IPS-NIHi7 (cell line): ENCODE results near the gene APRT.
"Not testable (repeated sequence)": the region's sequence is repeated elsewhere in the genome, so short reads cannot be mapped to it uniquely, and the experiment has no call there.

Experiments used
- DNase-seq: peaks from one replicate; pipeline ENCODE4 v3.0.0; 2012; ENCODE audit warnings: mixed read lengths; ENCODE audit errors: extremely low spot score

APRT gene

DNA sequence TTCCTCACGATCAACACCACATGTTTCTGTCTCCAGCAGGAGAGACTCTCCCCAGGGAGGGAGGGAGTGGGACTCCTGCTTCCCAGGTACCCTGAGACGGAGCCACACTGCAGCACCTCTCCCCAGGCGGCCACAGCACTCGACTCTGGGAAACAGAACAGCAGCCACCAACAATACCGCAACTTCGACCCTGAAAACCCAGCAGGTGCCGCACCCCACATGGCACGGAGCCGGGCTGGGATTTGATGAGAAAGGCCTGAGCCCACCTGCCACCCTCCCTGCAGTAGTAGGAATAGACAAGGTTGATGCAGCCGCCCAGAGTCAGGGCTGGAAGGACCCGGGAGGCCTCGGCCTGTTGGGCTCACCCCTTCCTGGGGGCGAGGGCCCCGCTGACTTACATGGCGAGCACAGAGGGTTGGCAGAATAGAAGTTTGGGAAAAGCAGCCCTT lies 30.6 kb upstream of the APRT start:
- no peak for DNase-seq

DNA sequence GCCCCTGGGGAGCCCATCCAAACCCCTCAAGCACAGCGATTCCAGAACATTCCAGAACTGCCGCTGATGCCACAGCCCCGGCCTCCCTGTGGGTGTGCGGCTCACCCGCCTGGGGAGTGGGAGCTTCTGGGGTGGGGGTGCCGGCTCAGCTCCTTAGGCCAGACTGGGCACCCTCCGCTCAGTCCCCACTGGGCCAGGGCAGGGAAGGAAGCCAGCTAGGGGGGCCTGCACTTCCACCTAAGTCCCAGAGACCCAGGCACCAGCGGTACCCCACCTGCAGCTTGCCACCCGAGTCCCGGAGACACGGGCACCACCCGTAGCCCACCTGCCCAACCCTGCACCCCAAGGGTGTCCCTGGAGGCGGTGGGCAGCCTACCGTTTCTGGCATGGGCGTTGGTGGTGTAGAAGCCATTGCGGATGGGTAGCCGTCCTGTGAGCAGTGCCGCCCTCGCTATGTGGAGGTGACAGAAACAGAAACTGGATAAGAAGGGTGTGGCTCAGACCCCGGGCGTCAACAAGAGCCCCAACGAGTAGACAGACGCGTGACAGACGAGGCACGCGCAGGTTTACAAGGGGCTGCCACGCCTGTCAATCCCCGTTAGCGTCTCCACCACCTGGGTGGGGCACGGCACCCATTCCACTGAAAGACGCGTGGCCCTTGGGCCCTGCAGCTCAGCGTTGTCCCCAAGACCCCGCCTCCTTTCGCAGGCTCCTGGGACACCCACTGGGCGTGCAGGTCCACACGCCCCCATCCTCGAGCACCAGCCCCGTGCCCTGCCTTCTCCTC lies 30.0 kb upstream of the APRT start:
- no peak for DNase-seq

DNA sequence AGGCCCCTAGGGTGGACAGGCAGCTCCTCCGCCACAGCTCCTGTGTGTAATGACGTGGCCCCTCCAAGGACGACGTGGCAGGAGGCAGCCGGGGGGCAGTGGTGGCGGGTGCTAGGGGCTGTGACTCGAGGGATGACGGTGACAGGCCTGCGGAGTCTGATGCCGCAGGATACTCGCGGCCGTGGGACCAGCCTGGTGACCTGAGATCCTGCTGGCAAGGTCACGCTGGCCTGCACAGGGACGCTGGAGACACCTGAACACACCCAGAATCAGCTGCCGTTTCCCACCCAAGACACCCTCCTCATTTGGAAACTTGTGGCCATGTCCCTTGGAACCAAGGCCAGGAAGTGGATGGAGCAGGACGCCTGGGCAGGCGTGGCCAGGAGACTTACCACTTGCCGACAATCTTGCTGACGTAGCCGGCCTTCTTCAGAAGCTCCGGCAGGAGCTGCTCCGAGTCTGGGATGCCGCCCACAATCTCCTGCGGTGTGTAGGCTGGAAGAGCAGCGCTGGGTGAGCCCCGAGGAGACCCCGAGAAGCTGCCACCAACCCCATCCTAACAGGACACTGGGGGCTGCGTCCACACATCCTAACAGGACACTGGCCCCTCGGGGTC lies 29.0 kb upstream of the APRT start:
- DNase-seq: no peak

DNA sequence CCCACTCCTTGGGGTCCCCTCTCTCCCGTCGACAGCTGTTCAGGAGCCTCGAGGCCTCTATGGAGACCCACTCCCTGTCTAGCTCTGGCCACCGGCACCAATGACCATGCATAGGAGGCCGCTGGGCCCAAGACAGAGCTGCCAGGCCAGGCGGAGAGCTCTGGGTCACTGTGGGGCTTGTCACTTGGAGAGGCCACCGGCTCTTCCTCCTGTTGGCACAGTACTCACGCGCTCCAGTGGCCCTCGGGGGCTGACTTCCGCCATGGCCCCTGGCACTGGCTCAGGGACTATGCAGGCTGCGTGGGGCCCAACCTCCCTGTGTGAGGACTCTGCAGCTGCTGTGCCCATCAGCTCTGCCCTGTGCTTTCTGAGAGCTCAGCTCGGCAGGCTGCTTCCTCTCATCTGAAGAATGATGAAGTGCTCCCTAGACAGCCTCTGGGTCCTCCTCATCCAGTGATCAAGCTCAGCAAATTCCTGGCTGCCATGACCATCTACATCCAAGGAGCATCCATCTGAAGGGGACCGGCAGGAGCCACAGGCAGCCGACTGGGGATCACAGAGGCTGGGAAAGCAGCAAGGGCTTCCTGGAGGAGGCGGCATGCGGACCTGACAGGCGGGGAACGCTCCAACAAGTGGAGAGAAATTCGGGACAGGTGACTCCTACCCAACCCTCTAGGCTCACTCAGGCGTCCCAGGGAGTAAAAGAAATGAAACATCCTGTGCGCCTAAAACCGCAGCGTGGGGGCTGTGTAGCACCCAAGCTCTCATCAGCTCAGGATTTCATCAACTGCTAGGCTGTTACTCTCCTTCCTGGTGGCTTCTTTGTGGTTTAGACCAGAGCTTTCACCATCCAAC lies 28.2 kb upstream of the APRT start:
- DNase-seq: no peak

DNA sequence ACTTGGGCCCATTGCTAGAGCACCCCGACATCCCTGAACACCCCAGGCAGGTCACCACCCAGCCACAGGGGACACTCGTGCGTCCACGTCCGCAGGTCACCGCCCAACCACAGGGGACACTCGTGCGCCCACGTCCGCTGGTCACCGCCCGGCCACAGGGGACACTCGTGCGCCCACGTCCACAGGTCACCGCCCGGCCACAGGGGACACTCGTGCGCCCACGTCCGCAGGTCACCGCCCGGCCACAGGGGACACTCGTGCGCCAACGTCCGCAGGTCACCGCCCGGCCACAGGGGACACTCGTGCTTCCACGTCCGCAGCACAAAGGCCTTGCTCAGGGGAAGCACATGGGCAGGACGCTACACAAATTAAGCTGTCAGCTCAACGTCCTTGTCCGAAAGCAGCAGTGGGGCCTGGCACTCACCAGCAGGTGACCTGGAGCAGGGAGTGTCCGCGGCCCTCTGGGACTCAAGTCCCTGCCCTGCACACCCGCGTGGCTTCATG lies 27.4 kb upstream of the APRT start:
- DNase-seq: no peak

DNA sequence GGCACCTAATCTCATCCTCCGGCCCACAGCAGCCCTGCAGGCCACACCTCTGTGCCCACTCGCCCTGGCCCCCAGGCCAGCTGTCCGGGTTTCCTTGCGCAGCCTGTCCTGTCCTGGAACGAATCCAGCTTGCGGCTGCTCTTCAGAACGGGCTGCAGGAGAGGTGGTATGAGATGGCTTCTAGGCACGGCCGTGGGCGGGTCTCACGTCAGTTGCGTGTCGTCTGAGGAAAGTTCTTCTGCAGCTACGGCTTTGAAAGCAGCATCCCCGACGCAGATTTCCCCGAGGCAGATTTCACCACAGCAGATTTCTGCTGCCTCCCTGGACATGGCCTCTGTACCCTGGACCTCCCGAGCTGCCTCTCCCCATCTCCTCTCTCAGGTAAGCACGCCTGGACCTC lies 26.8 kb upstream of the APRT start:
- DNase-seq: no peak

DNA sequence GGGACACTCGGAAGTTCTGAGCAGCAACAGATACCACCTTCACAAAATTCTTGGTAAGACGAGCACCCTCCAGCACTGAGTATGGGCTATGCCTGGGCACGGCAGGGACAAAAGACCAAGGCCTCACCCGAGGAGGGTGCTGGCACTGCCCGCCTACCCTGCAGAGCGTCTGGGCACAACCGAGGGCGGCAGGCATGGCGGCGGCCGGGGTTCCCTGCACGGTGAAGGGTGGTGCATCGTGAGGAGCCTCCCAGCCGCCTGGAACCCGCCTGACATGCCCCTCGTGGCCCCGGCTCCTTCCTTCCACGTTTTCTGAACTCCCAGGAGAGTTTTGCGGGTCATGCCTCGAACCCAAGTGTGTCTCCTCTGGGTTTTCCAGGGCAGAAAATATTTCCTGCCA lies 26.1 kb upstream of the APRT start:
- DNase-seq: no peak

DNA sequence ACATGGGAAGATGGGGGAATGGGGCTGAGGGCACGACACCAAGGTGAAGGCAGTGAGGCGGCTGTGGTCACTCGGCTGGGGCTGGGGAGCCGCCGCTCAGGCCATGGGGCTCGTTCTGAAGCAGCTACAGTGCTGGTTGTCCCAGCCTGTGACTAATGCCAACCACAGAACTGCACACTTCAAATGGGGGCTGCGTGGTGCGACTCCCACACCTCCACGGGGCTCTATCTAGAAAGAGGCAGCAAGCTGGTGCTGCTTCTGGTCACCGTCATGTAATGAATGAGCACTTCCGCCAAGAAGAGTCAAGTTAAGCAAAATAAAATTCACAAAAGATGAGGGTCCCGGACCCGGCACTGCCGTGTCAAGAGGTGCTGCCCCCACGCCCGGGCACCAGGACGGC lies 25.1 kb upstream of the APRT start:
- no peak for DNase-seq

DNA sequence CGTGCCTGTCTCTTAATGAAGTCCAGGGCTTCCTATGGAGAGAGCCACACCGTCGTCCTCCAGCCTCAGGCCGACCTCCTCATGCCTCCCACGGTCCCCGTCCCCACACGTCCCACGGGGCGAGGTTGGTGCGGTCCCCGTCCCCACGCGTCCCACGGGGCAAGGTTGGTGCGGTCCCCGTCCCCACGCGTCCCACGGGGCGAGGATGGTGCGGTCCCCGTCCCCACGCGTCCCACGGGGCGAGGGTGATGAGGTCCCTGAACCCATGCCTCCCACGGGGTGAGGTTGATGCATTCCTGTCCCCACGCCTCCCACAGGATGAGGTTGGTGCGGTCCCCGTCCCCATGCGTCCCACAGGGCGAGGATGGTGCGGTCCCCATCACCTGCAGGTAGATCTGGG lies 24.1 kb upstream of the APRT start:
- DNase-seq: no peak

DNA sequence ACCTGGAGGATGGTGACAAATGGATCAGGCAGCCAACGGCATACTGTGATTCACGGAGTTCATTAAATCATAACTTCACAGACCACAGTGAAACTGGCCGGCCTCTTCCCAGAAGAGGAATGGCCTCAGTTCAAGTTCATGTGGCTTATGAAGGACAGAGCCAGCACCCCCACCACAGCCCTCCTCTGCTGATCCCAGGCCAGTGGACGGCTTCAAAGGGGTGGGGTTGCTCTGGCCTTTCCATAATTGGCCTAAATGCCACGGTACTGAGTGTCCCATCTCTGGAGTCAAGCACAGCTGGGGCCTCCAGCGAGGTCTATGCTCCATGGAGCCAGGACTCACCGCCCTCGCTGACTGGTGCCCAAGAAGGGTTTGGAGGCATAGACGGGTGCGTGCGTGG lies 23.7 kb upstream of the APRT start:
- DNase-seq: no peak

DNA sequence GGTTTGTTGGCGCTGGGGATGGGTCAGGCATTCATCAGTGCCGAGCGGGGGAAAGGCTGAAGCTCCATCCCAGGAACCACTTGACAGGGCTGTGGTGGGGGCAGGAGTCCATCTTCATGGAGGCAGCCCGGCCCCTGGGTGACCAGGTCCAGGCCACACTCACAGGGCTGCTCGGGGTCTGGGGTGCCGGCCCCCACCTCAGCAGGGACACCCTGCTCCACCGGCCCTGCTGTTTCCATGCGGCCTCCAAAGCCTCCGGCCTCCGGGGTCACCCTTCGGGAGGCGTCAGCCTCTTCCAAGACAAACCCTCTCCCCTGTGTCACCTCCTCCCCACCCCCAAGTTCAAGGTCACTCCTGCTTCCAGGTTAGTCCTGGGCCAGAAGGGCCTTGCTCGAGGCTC lies 22.9 kb upstream of the APRT start:
- no peak for DNase-seq

DNA sequence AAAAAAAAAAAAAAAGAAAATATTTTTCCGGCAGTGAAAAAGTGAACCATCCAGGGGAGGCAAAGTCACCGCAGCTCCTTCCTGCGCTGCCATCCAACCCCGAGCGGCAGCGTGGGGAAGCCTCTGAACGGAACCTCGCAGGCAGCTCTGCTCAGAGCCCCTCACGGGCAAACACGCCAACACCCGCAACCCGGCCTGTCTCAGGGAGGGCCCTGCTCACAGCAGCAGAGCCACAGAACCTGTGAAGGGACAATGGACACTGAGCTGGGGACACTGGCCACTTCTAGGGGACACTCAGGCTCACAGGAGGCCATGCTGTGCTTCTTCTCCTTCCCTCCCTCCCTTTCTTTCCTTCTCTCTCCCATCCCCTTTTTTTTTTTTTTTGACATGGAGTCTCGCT lies 21.4 kb upstream of the APRT start:
- no peak for DNase-seq

DNA sequence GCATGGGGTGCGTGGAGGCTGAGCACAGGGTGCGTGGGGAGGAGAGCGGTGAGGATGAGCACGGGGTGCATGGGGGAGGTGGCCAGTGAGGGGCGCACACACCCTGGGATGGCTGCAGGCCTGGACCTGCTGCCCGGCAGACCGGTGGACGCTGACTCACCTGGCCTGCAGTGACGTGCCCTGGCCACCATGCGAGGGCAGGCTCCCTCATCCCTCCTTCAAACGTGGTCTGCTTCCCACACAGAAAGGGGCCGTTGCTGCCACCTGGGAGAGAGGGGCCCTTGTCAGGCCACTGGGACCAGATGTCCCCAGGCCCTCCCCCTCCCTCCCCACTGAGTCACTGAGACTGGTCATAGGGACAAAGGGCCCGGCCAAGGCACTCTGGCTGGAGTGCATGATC lies 20.1 kb upstream of the APRT start:
- peak; percentile 33 for DNase-seq

DNA sequence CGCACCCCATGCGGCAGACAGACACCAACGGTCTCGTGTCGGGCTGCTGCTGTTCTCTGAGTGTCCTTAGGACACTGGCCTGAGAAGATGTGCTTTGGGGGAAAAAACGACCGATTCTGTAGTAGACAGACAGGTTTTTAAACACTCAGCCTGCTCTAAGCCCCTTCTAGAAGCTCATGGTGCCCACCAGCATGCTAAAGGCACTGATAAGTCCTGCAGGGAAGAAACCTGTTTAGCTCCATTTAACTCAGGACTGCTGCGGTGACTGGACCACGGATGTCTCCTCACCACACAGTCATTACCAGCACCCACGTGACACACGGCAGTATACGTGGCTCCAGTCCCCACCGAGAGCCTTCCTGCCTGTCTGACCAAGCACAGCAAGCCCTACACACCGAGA lies 19.1 kb upstream of the APRT start:
- no peak for DNase-seq

DNA sequence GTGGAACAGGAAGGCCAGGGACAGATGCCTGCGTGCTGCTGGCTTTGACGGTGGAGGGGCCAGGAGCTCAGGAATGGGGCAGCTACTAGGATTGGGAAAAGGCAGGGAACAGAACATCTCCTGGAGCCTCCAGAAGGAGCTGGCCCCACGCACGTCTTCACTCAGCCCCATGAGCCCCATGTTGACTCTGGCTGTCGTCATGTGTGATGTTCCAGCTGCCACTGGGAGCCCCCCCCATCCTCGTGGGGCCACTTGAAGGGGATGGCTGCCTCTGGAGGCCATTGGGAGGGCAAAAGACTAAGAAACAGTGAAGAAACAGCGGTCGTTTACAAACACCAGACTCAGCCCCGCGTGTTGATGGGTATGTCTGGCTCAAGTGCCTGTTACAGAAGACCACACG lies 18.5 kb upstream of the APRT start:
- no peak for DNase-seq

DNA sequence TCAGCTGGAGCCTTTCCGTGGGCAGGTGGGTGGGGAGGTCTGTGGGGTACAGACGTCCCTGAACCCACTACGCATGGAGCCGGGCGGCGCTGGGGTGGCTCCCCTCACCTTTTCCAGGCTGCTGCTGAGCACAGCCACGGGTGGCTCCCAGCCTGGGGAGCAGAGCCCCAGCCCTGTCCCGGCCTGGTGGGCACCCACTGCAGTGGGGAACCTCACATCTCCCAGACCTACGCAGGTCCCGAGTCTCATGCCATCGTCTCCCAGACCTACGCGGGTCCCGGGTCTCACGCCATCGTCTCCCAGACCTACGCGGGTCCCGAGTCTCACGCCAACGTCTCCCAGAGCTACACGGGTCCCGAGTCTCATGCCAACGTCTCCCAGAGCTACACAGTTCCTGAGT lies 17.0 kb upstream of the APRT start:
- DNase-seq: no peak

DNA sequence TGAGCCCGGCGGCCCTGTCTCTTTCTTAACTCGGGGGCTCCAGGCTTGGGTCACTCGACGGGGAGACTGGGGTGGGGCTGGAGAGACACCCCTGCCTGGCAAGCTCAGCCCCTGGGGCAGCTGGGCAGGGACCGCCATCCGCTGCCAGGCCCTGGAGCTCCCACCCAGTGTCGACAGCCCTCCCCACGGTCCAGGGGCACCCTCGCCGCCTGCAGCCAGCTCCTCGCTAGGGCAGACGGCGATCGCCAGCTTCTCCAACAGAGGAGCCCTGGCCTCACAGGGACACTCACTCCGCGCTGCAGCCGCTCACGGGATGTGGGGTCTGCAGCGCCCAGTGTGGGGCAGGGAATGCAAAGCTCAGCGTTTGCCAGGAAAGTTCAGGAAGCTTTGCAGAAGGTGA lies 16.0 kb upstream of the APRT start:
- no peak for DNase-seq

DNA sequence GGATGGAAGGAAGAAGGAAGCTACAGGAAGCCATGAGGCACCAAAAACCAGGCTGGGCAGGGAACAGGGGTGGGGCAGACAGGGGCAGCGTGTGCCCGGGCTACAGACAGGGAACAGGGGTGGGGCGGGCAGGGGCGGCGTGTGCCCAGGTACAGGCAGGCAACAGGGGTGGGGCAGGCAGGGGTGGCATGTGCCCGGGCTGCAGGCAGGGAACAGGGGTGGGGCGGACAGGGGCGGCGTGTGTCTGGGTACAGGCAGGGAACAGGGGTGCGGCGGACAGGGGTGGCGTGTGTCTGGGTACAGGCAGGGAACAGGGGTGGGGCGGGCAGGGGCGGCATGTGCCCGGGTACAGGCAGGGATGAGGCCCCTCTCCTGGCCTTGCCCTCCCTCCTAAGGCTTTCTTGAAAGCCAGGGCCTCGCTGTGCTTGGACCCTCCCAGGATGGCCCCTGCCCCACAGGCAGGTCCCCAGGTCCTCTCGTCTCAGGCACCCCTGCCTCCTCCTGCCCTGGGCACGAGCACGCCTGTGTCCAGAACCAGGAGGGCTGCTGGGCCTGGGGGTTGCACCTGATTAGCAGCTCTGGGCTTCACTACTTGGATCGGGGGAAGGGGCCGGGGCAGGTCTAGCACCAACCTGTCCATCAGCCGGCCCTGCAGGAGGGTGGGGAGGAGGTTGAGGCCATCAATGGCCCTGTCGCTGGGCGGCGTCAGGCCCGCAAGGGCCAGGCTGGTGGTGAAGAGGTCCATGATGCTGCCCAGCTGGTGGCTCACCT lies 14.5 kb upstream of the APRT start:
- DNase-seq: no peak

DNA sequence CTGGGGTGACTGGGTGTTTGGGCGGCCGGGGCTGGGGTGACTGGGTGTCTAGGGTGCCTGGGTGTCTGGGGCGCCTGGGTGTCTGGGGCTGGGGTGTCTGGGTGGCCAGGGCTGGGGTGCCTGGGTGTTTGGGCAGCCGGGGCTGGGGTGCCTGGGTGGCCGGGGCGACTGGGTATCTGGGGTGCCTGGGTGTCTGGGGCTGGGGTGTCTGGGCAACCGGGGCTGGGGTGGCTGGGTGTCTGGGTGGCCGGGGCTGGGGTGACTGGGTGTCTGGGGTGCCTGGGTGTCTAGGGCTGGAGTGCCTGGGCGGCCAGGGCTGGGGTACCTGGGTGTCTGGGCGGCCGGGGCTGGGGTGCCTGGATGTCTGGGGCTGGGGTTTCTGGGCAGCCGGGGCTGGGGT lies 13.4 kb upstream of the APRT start:
- DNase-seq: no peak

DNA sequence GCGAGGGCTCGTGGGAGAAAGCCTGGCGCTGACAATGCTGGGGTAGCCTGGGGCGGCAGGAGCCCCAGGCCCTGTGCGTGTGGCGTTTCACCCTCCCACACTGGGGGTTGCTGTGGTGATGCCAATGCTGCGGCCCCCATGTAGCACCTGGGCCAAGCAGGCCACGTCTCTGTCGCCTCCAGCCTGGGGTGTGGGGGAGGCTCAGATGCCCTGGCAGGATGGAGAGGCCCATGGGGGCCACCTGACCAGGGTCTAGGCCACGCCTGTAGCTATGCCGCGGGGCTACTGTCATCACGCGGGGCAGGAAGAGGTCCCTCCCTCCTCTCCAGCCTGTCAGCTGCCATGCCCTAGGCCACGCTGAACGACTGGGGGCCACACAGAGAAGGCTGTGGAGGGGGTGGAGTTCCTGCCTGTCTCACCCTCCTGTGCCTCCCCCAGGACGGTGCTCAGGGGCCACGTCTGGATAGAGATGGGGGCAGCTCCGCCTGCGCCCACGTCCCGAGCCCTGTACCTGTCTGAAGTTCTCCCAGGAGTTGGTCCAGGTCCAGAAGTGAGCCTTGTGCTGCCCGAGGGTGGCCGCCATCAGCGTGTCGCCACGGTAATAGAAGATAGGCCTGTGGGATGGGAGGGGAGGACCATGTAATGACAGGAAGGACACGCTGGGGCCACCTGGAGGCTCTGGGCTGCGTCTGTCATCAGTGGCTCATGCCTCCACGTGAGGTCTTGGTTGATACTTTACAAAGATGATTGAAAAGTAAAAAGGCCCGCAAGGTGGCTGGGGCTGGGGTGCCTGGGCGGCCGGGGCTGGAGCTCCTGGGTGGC lies 12.7 kb upstream of the APRT start:
- no peak for DNase-seq

DNA sequence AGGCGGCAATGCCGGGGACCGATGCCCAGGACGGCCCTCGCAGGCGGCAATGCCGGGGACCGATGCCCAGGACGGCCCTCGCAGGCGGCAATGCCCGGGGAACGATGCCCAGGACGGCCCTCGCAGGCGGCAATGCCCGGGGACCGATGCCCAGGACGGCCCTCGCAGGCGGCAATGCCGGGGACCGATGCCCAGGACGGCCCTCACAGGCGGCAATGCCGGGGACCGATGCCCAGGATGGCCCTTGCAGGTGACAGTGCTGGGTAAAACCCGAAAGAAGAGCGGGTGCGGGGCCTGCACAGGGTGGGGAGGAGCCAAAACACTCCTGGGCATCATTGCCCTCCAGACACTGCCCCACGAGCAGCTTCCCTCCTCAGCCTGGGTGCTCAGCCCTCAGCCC lies 11.9 kb upstream of the APRT start:
- not testable (repeated sequence) for DNase-seq
